DND-41 (cell line): ENCODE data around the gene CPED1.

Experiments
- ATAC-seq: fragments of 200-7000 bp; cut with Tn5 transposase; 3 replicates; pipeline ENCODE4 v1.9.1; 2021; ENCODE audit warnings: low read depth; ENCODE audit not compliant: insufficient read depth
- DNase-seq: peaks from one replicate; pipeline ENCODE4 v3.0.0-alpha.2; 2020
- H2AFZ ChIP-seq: 2 replicates; pipeline ENCODE4 v1.6.0; 2012; ENCODE audit warnings: low read depth, low read length
- H3K27ac ChIP-seq: 2 replicates; pipeline ENCODE4 v1.5.1; 2012; ENCODE audit warnings: low read length, inconsistent platforms
- H3K27me3 ChIP-seq: fragments of 200-600 bp; sonication (generic); 2 replicates; pipeline ENCODE4 v1.6.0; 2012; ENCODE audit warnings: low read length, mild to moderate bottlenecking, inconsistent platforms; ENCODE audit not compliant: insufficient read depth, poor library complexity
- H3K36me3 ChIP-seq: 2 replicates; pipeline ENCODE4 v1.5.1; 2012; ENCODE audit warnings: low read length, inconsistent platforms; ENCODE audit not compliant: insufficient read depth
- H3K4me1 ChIP-seq: 2 replicates; pipeline ENCODE4 v1.5.1; 2012; ENCODE audit warnings: mild to moderate bottlenecking, low read length; ENCODE audit not compliant: insufficient read depth
- H3K4me2 ChIP-seq: 2 replicates; pipeline ENCODE4 v1.6.0; 2012; ENCODE audit warnings: mild to moderate bottlenecking, moderate library complexity, low read length, inconsistent platforms; ENCODE audit not compliant: insufficient read depth
- H3K4me3 ChIP-seq, 2 experiments: fragments of 200-600 bp in 1 of 2; shearing (Covaris generic) in 1 of 2; 2 replicates each; pipeline ENCODE4 v1.5.1; 2012 to 2016; ENCODE audit warnings: inconsistent platforms in 2 of 2, low read length in 2 of 2, mild to moderate bottlenecking in 2 of 2, low read depth in 1 of 2, moderate library complexity in 1 of 2
- H3K79me2 ChIP-seq: 2 replicates; pipeline ENCODE4 v1.6.0; 2012; ENCODE audit warnings: low read length, inconsistent platforms; ENCODE audit not compliant: insufficient read depth
- H3K9ac ChIP-seq: 2 replicates; pipeline ENCODE4 v1.6.0; 2012; ENCODE audit warnings: low read depth, mild to moderate bottlenecking, inconsistent platforms, low read length, moderate library complexity
- H3K9me3 ChIP-seq: 2 replicates; pipeline ENCODE4 v1.5.1; 2012; ENCODE audit warnings: low read length, moderate library complexity, mild to moderate bottlenecking, inconsistent platforms; ENCODE audit not compliant: insufficient read depth, severe bottlenecking
- H4K20me1 ChIP-seq: 2 replicates; pipeline ENCODE4 v1.6.0; 2012; ENCODE audit warnings: low read length; ENCODE audit not compliant: insufficient read depth
- CTCF ChIP-seq: IDR thresholded peaks from 2 replicates; pipeline ENCODE4 v1.5.1; 2012; ENCODE audit warnings: borderline replicate concordance, low read length, moderate library complexity, mild to moderate bottlenecking; ENCODE audit not compliant: poor library complexity, severe bottlenecking; ENCODE audit errors: extremely low read depth
- EZH2 ChIP-seq: IDR thresholded peaks from 3 replicates; pipeline ENCODE4 v1.6.1; 2012; ENCODE audit warnings: borderline replicate concordance, low read depth, mild to moderate bottlenecking, moderate library complexity, low read length, inconsistent platforms; ENCODE audit not compliant: severe bottlenecking

Gene CPED1

DNA sequence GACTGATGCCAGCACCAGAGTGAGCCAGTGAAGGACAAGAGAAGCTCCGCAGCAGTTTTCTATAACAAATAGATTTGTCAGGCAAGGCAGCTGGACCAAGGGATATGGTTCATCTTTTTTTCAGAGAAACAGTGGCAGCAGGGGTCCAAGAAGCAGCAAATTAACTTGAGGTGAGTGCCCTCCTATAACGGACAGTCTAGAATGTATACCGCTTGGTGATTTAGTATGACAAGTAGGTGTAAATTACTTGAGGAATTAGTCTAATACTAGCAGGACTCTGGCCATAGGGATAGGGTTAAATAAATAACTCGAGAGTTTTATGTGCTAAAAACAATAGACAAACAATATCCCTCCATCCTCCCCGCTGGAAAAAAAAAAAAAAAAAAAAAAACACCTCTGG, 187.3 kb downstream of the CPED1 start:
- Histone ChIP-seq H3K27ac (no peak overlapping the region), H2AFZ (no peak overlapping the region), H3K36me3 (no peaks in the 10 kb centered on the region), H3K9ac (no peak overlapping the region), H3K9me3 (no peaks in the 10 kb centered on the region), H3K27me3 (no peaks in the 10 kb centered on the region), H3K4me3 (no peak overlapping the region), H4K20me1 (no peaks in the 10 kb centered on the region), H3K79me2 (no peaks in the 10 kb centered on the region), H3K4me2 (no peak overlapping the region), H3K4me1 (no peaks in the 10 kb centered on the region)
- TF ChIP-seq CTCF (no peak), EZH2 (no peak)
- DNase-seq: no peak
- no peak for ATAC-seq

DNA sequence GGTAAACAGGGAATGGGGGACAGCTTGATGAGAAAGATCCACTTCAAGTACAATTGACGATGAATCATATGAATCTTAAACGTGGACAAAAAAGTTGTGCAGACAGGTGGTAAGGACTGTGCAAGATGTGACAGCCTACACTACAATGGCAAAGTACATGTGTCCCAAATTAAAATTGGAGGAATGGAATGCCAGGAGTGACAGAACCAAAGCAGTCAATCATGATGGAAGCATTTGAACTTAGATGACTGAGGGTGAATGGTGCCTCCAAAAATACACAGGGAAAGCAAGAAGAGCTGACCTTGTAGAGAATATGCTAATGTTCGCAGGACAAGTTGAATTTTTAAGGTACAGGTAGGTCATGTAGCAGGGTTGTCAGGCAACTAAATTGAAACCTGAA, 189.9 kb downstream of the CPED1 start:
- Histone ChIP-seq H3K27ac (no peak overlapping the region), H3K36me3 (no peaks in the 10 kb centered on the region), H3K27me3 (no peaks in the 10 kb centered on the region), H3K4me3 (no peak overlapping the region), H3K4me1 (no peaks in the 10 kb centered on the region), H2AFZ (0 out of 2 replicates have a peak overlapping the region, but pooled peaks have one; percentile 42), H4K20me1 (no peaks in the 10 kb centered on the region), H3K4me2 (no peak overlapping the region), H3K9me3 (no peaks in the 10 kb centered on the region), H3K9ac (no peak overlapping the region), H3K79me2 (no peaks in the 10 kb centered on the region)
- TF ChIP-seq CTCF (no peak), EZH2 (no peak)
- ATAC-seq: no peak
- DNase-seq: no peak

- Histone ChIP-seq H3K27me3 (no peaks in the 10 kb centered on the region), H3K4me2 (no peak overlapping the region), H3K27ac (no peak overlapping the region), H3K36me3 (no peaks in the 10 kb centered on the region), H3K4me3 (no peak overlapping the region), H4K20me1 (no peaks in the 10 kb centered on the region), H3K4me1 (no peaks in the 10 kb centered on the region), H3K9me3 (no peaks in the 10 kb centered on the region), H3K9ac (no peak overlapping the region), H2AFZ (peak overlapping the region; percentile 42; the same call in 1 of the 2 replicates), H3K79me2 (no peaks in the 10 kb centered on the region)
- TF ChIP-seq CTCF: no peak
- TF ChIP-seq EZH2: no peak
- ATAC-seq: peak; percentile 47; the same call in 1 of the 3 replicates
- no peak for DNase-seq
Observed at GRCh38 chr7:121178869-121179497, 190.5 kb downstream of the CPED1 start.
